Subcutaneous abdominal adipose tissue (tissue), 5 donors: ENCODE measurements around the gene DPYSL3.
A peak's percentile ranks its signal among the peaks of the same experiment; 100 is the strongest.

ENCODE experiments used
- H3K27ac ChIP-seq: one replicate; pipeline ENCODE4 v1.7.0; 2013; ENCODE audit warnings: low read depth, mild to moderate bottlenecking, inconsistent platforms, low read length, moderate library complexity
- H3K27me3 ChIP-seq, 5 donors: one replicate each; pipeline ENCODE4 v1.7.0; 2013; ENCODE audit warnings: low read length in 5 of 5, inconsistent platforms in 1 of 5; ENCODE audit not compliant: control insufficient read depth in 5 of 5, insufficient read depth in 4 of 5
- H3K36me3 ChIP-seq, 5 donors: one replicate each; pipeline ENCODE4 v1.7.0; 2013; ENCODE audit warnings: low read length in 5 of 5; ENCODE audit not compliant: control insufficient read depth in 5 of 5, insufficient read depth in 5 of 5
- H3K4me1 ChIP-seq, 5 donors: one replicate each; pipeline ENCODE4 v1.7.0; 2013; ENCODE audit warnings: low read length in 5 of 5, mild to moderate bottlenecking in 3 of 5, moderate library complexity in 1 of 5; ENCODE audit not compliant: control insufficient read depth in 5 of 5, insufficient read depth in 5 of 5
- H3K4me3 ChIP-seq, 5 donors: one replicate each; pipeline ENCODE4 v1.7.0; 2013; ENCODE audit warnings: low read length in 5 of 5, low read depth in 1 of 5
- H3K9ac ChIP-seq, 5 donors: one replicate each; pipeline ENCODE4 v1.7.0; 2013; ENCODE audit warnings: low read length in 5 of 5, mild to moderate bottlenecking in 4 of 5, moderate library complexity in 3 of 5
- H3K9me3 ChIP-seq, 5 donors: one replicate each; pipeline ENCODE4 v1.7.0; 2013; ENCODE audit warnings: low read length in 5 of 5; ENCODE audit not compliant: control insufficient read depth in 5 of 5
- donor health status: healthy.
- donor health status: healthy.
- donor health status: healthy.
- donor health status: healthy.
- donor health status: healthy.

The DPYSL3 gene

DNA sequence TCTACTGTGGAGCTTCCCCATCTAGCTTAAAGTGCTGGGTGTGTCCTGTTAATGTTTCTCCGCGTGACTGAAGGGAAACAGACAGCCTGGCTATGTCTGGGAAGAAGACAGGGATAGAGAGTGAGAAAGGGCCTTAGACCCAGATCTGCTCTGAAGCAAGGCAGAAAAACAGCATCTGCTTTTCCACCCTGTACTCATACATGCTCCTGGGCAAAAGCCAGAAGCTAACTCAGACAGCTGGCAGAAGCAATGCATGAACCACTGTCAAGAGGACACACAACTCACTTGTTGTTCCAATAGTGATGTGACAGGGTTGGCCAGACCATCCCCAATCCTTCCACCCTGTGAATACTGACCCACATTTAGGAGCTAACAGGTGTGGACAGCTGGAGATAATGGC lies 63.3 kb downstream of the DPYSL3 start:
- Histone ChIP-seq H3K9me3 (no peaks in the 10 kb centered on the region), H3K4me3 (no peak overlapping the region), H3K27ac (no peak overlapping the region), H3K36me3 (no peaks in the 10 kb centered on the region), H3K9ac (no peak overlapping the region), H3K4me1 (peaks cover 2 to 14% (median 5%) of the 10 kb centered on the region in 5 donors), H3K27me3 (no peaks in the 10 kb centered on the region)

- Histone ChIP-seq H3K4me1 (peaks cover 2 to 10% (median 5%) of the 10 kb centered on the region in 5 donors), H3K36me3 (no peaks in the 10 kb centered on the region), H3K27me3 (no peaks in the 10 kb centered on the region), H3K9ac (no peak overlapping the region), H3K4me3 (no peak overlapping the region), H3K27ac (peak overlapping the region; percentile 2), H3K9me3 (no peaks in the 10 kb centered on the region)
Measured at GRCh38 chr5:147445917-147446316, 64.0 kb downstream of the DPYSL3 start.

GRCh38 chr5:147445090-147445489 lies 64.8 kb downstream of the DPYSL3 start:
- H3K4me3 ChIP-seq = no peak overlapping the region
- no peaks in the 10 kb centered on the region for H3K36me3 ChIP-seq
- H3K9me3 ChIP-seq = no peaks in the 10 kb centered on the region
- H3K9ac ChIP-seq = no peak overlapping the region
- H3K27me3 ChIP-seq = no peaks in the 10 kb centered on the region
- peaks cover 2 to 10% (median 5%) of the 10 kb centered on the region in 5 donors for H3K4me1 ChIP-seq
- no peak overlapping the region for H3K27ac ChIP-seq

- no peak overlapping the region for H3K4me3 ChIP-seq
- no peaks in the 10 kb centered on the region for H3K36me3 ChIP-seq
- H3K9me3 ChIP-seq = no peaks in the 10 kb centered on the region
- H3K9ac ChIP-seq = no peak overlapping the region
- H3K27me3 ChIP-seq = no peaks in the 10 kb centered on the region
- H3K27ac ChIP-seq = no peak overlapping the region
- peaks cover 2 to 10% (median 5%) of the 10 kb centered on the region in 5 donors for H3K4me1 ChIP-seq
Measured at GRCh38 chr5:147442224-147442623, 67.6 kb downstream of the DPYSL3 start.

GRCh38 chr5:147441191-147441695 lies 68.6 kb downstream of the DPYSL3 start:
- H3K4me3 ChIP-seq = no peak overlapping the region
- H3K27me3 ChIP-seq = no peaks in the 10 kb centered on the region
- H3K4me1 ChIP-seq = peaks cover 0 to 5% (median 3%) of the 10 kb centered on the region in 5 donors
- H3K9me3 ChIP-seq = no peaks in the 10 kb centered on the region
- H3K36me3 ChIP-seq = no peaks in the 10 kb centered on the region
- no peak overlapping the region for H3K27ac ChIP-seq
- no peak overlapping the region for H3K9ac ChIP-seq

DNA sequence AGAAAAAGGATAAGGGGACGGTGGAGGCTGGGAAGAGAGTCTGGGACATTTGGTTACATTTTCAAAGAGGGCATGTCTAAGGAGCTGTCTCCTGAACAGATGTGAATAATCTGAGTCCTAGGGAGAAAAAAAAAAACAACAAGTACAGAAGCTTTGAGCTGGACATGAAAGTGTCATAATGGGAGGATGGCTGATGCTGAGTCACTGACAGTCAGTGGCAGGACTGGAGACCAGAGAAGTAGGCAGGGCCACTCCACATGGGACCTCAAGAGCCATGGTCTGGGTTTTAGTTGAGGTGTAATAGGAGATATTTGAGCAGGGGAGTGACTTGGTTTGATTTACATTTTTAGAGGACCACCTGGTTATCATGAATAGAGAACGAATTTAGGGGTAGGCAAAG lies 70.6 kb downstream of the DPYSL3 start:
- no peaks in the 10 kb centered on the region for H3K36me3 ChIP-seq
- H3K4me3 ChIP-seq = no peak overlapping the region
- no peaks in the 10 kb centered on the region for H3K27me3 ChIP-seq
- no peak overlapping the region for H3K27ac ChIP-seq
- peaks cover 0 to 3% (median 0%) of the 10 kb centered on the region in 5 donors for H3K4me1 ChIP-seq
- H3K9ac ChIP-seq = no peak overlapping the region
- no peaks in the 10 kb centered on the region for H3K9me3 ChIP-seq

GRCh38 chr5:147437161-147437596 lies 72.7 kb downstream of the DPYSL3 start:
- peaks cover 0 to 2% (median 0%) of the 10 kb centered on the region in 5 donors for H3K4me1 ChIP-seq
- no peaks in the 10 kb centered on the region for H3K36me3 ChIP-seq
- no peaks in the 10 kb centered on the region for H3K9me3 ChIP-seq

DNA sequence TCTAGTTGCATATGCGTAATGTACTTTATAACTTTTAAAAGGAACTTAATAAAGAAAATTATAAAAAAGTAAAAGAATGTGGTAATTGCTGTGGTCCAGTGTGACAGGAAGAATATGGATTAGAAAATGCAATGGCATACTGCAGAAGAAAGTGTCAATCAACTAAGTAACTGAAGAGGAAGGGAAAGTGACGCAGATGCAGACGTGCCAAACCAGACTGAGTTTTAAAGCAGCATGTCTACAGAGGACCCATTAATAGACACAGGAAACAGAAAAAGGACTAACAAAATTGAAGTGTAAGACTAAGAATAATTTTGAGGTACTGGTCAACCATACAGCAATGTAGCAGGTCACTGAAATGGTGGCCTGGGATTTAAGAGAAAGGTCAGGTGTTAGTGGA lies 73.3 kb downstream of the DPYSL3 start:
- Histone ChIP-seq H3K27me3 (no peaks in the 10 kb centered on the region), H3K36me3 (no peaks in the 10 kb centered on the region), H3K4me3 (no peak overlapping the region), H3K9me3 (no peaks in the 10 kb centered on the region), H3K9ac (no peak overlapping the region), H3K4me1 (no peaks in the 10 kb centered on the region), H3K27ac (no peak overlapping the region)

More at GRCh38 chr5:147437161-147437596, 72.7 kb downstream of the DPYSL3 start:
- H3K27ac ChIP-seq = no peak overlapping the region
- no peaks in the 10 kb centered on the region for H3K27me3 ChIP-seq
- H3K9ac ChIP-seq = no peak overlapping the region
- no peak overlapping the region for H3K4me3 ChIP-seq

- no peak overlapping the region for H3K9ac ChIP-seq
- H3K9me3 ChIP-seq = no peaks in the 10 kb centered on the region
- no peaks in the 10 kb centered on the region for H3K27me3 ChIP-seq
- H3K4me3 ChIP-seq = no peak overlapping the region
- H3K36me3 ChIP-seq = no peaks in the 10 kb centered on the region
- no peak overlapping the region for H3K27ac ChIP-seq
- H3K4me1 ChIP-seq = no peaks in the 10 kb centered on the region
Measured at GRCh38 chr5:147434049-147434448, 75.8 kb downstream of the DPYSL3 start.

DNA sequence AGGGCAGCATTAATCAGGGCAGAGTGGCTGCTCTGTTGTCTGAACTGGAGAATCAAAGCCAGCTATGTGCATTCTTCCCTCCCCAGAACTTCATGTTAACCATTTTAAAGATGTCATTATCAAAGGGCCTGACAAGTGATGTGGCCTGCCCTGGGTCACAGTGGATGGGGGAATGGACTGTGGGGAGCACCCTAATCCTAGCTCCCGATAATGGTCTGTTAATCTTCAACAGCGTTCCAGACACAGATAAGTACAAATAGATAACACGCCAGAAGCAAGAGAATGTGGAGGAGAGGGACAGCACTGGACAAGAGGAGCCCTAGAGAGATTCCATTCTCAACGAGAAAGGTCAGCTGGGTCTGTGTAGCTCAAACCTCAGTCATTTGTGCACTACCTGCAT lies 77.5 kb downstream of the DPYSL3 start:
- Histone ChIP-seq H3K4me3 (no peak overlapping the region), H3K27ac (no peak overlapping the region), H3K9me3 (no peaks in the 10 kb centered on the region), H3K9ac (no peak overlapping the region), H3K36me3 (no peaks in the 10 kb centered on the region), H3K27me3 (no peaks in the 10 kb centered on the region), H3K4me1 (peaks cover 0 to 9% (median 4%) of the 10 kb centered on the region in 5 donors)
